ENCODE data around the gene VILL. TPM values are rescaled to one million over a fixed set of nuclear protein-coding genes. Genes with fewer than 3 reads are reported as not detected.
"Not testable (repeated sequence)": the region's sequence is repeated elsewhere in the genome, so short reads cannot be mapped to it uniquely, and the experiment has no call there.

VILL gene
- total RNA-seq, 1 donor from 2014 or later: 2.3 TPM

DNA sequence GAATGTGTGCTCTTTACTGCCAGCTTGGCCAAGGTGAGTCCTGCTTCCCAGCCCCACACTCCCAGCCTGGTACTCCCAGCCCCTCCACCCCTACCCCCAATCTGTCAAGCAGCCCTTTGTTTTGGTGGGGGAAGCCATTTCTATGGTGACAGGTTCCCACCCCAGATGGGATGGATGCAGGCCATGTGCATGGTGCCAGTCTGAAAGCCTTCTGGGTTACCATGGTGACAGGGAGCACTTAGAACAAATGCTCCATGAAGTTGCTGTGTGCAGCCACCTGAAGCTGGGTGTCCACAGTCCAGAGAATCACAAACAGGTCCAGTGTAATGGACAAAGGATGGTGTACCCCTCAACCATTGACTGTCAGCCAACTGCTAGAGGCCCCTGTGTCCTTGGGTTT lies 19.1 kb upstream of the VILL start:
- DNase-seq (ENCODE audit: extremely low spot score, unreplicated experiment): no peak
- Mint-ChIP-seq H3K4me3 (ENCODE audit: unreplicated experiment) (no peak overlapping the region), H3K4me1 (ENCODE audit: unreplicated experiment) (peaks cover 30% of the 10 kb centered on the region), H3K27ac (ENCODE audit: unreplicated experiment) (no peak overlapping the region), H3K9me3 (ENCODE audit: unreplicated experiment) (no peaks in the 10 kb centered on the region), H3K36me3 (ENCODE audit: unreplicated experiment) (peaks cover 38% of the 10 kb centered on the region), H3K27me3 (ENCODE audit: unreplicated experiment) (no peaks in the 10 kb centered on the region)
- TF ChIP-seq, protein P1, sequence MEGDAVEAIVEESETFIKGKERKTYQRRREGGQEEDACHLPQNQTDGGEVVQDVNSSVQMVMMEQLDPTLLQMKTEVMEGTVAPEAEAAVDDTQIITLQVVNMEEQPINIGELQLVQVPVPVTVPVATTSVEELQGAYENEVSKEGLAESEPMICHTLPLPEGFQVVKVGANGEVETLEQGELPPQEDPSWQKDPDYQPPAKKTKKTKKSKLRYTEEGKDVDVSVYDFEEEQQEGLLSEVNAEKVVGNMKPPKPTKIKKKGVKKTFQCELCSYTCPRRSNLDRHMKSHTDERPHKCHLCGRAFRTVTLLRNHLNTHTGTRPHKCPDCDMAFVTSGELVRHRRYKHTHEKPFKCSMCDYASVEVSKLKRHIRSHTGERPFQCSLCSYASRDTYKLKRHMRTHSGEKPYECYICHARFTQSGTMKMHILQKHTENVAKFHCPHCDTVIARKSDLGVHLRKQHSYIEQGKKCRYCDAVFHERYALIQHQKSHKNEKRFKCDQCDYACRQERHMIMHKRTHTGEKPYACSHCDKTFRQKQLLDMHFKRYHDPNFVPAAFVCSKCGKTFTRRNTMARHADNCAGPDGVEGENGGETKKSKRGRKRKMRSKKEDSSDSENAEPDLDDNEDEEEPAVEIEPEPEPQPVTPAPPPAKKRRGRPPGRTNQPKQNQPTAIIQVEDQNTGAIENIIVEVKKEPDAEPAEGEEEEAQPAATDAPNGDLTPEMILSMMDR (IDR thresholded peaks at IDR 0.05): no peak

DNA sequence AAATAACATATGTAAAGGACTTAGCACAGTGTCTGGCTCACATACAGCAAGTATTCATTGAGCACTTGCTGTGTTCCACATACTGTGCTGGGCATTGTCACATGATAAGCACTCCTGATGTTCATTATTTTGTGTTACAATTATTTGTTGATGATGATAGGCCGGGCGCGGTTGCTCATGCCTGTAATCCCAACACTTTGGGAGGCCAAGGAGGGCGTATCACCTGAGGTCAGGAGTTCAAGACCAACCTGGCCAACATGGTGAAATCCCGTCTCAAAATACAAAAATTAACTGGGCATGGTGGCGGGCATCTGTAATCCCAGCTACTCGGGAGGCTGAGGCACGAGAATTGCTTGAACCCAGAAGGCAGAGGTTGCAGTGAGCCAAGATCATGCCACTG lies 18.5 kb upstream of the VILL start:
- not testable (repeated sequence) for H3K27me3 Mint-ChIP-seq (ENCODE audit: unreplicated experiment); H3K4me3 Mint-ChIP-seq (ENCODE audit: unreplicated experiment); DNase-seq (ENCODE audit: extremely low spot score, unreplicated experiment); H3K9me3 Mint-ChIP-seq (ENCODE audit: unreplicated experiment); H3K27ac Mint-ChIP-seq (ENCODE audit: unreplicated experiment)
- Mint-ChIP-seq H3K4me1 (ENCODE audit: unreplicated experiment) (peaks cover 26% of the 10 kb centered on the region), H3K36me3 (ENCODE audit: unreplicated experiment) (peaks cover 38% of the 10 kb centered on the region)

DNA sequence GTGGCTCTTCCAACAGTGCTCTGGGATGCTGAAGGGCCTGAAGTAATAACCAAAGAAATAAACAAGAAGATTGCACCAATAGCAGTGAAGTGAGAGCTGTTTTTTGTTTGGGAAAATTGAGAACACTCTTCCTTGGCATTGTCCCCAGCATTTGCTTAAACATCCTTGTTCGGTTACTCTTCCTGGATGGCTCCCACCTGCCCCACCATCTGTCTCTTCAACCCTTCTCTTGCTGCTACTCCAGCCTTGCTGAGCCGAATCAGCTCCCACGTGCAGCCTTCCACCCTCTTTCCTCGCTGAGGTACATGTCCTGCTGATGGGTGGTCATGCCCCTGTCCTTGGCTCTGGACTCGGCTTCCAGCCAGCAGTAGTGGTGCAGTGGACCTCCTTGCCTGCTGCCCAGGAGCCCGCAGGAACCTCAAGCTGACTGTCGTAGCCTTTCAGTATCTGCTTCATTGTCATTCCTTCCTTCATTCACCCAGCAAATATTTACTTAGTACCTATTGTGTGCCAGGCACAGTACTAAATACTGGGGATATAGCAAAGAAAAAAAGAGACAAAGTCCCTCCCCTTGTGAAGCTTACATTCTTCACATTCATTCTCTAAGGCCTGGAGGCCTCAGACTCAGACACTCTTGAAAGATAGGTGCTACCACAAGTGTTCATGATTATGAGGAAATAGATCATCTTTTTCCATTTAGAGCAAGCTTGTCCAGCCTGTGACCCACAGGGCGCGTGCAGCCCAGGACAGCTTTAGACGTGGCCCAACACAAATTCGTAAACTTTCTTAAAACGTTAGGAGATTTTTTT lies 17.1 kb upstream of the VILL start:
- Mint-ChIP-seq H3K9me3 (ENCODE audit: unreplicated experiment) (no peaks in the 10 kb centered on the region), H3K27me3 (ENCODE audit: unreplicated experiment) (no peaks in the 10 kb centered on the region), H3K27ac (ENCODE audit: unreplicated experiment) (no peak overlapping the region), H3K4me3 (ENCODE audit: unreplicated experiment) (no peak overlapping the region), H3K36me3 (ENCODE audit: unreplicated experiment) (peaks cover 37% of the 10 kb centered on the region), H3K4me1 (ENCODE audit: unreplicated experiment) (peaks cover 18% of the 10 kb centered on the region)
- TF ChIP-seq, protein P1 (IDR thresholded peaks at IDR 0.05): no peak
- no peak for DNase-seq (ENCODE audit: extremely low spot score, unreplicated experiment)

DNA sequence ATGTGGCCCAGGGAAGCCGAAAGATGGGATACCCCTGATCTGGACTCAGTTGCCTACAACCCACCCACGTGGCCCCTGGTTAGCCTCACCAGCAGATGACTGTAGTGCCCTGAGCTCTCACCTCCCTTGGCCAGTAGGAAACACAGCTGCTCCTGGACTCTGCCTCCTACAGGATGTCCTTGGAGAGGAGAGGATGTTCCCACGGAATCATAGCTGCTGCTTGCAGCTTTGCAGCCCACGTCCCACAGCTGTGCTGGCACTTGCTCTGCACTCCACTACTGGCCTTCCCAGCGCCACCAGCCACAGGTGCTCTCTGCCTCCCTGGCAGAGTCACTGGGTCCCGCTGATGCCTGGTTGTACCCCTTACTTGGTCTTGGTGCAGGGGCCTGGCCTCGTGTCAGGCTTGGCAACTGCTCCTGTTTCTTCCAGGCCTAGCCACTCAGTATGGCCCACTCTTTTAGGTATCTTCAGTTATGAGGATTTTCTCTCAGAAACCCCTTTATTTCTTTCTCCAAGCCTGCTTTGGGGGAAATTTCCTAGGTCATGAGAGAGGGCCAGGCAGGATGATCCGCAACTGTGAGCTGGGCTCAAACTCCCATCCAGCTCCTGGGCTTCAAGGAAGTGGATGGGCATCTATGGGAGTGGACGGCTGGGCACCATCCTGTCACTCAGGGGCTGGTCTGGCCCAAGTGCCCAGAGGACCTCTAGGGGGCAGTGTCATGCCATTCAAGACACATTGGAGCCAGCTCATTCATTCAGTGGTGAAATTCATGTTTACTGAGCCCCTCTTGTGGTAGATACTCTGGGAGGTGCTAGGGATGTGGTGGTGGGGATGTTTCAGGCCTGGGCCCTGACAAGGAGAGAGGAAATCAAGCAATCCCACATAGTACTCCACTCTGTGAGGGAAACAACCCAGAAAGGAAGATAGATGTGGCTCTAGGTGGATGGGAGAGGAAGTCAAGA lies 16.2 kb upstream of the VILL start:
- Mint-ChIP-seq H3K27ac (ENCODE audit: unreplicated experiment) (peak overlapping the region; percentile 5), H3K36me3 (ENCODE audit: unreplicated experiment) (peaks cover 36% of the 10 kb centered on the region), H3K27me3 (ENCODE audit: unreplicated experiment) (no peaks in the 10 kb centered on the region), H3K4me1 (ENCODE audit: unreplicated experiment) (peaks cover 10% of the 10 kb centered on the region), H3K4me3 (ENCODE audit: unreplicated experiment) (no peak overlapping the region), H3K9me3 (ENCODE audit: unreplicated experiment) (no peaks in the 10 kb centered on the region)
- no peak for DNase-seq (ENCODE audit: extremely low spot score, unreplicated experiment)
- TF ChIP-seq, protein P1 (IDR thresholded peaks at IDR 0.05): peak; percentile 66

DNA sequence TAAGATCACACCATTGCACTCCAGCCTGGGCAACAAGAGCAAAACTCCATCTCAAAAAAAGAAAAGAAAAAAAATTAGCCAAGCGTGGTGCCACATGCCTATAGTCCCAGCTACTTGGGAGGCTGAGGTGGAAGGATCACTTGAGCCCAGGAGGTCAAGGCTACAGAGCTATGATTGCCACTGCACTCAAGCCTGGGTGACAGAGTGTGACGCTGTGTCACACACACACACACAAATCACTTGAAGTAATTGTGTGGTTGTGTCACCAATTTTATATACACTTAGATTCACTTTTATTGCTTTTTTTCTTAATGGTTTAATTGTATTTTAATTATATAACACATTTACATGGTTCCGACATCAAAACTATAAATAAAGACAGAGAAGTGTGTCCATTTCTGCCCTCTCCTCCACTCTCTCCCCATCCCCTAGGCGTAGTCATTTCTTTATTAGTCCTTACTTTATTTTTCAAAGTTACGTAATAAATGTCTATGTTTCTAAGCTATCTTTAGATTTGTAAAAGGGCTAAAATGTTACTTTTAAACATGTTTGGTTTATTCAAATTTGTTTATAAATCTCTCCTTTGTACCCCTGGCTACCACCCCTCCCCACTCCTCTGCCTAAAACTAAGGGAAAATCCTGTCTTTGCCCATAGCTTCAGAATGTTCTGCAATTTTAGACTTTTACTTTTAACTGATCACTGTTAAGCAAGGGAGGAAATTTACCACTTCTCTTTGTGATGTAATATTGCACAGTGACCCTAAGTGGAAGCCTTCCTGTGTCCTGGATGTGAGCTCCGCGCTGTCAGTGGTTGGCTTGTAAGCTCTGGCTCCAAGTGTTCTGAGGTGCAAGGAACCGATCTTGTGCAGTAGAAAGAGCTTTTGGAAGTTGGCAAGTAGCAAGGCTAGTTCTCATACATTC lies 10.8 kb upstream of the VILL start:
- no peak for DNase-seq (ENCODE audit: extremely low spot score, unreplicated experiment)
- Mint-ChIP-seq H3K27me3 (ENCODE audit: unreplicated experiment) (no peaks in the 10 kb centered on the region), H3K4me1 (ENCODE audit: unreplicated experiment) (no peaks in the 10 kb centered on the region), H3K27ac (ENCODE audit: unreplicated experiment) (no peak overlapping the region), H3K4me3 (ENCODE audit: unreplicated experiment) (no peak overlapping the region), H3K36me3 (ENCODE audit: unreplicated experiment) (peaks cover 38% of the 10 kb centered on the region), H3K9me3 (ENCODE audit: unreplicated experiment) (no peaks in the 10 kb centered on the region)
- TF ChIP-seq, protein P1 (IDR thresholded peaks at IDR 0.05): no peak

Data from osteocyte (in vitro differentiated cells).